Measurements from ENCODE around the gene ATF6B.

The ATF6B gene

GRCh38 chr6:32132110-32132509 lies 4.1 kb upstream of the ATF6B start:
- no peak for DNase-seq (ENCODE audit: low read depth in 4 of 4, low spot score in 1 of 4)

- DNase-seq (ENCODE audit: low read depth in 4 of 4, low spot score in 1 of 4), result no peak
Observed at GRCh38 chr6:32131439-32131948, 3.4 kb upstream of the ATF6B start.

DNA sequence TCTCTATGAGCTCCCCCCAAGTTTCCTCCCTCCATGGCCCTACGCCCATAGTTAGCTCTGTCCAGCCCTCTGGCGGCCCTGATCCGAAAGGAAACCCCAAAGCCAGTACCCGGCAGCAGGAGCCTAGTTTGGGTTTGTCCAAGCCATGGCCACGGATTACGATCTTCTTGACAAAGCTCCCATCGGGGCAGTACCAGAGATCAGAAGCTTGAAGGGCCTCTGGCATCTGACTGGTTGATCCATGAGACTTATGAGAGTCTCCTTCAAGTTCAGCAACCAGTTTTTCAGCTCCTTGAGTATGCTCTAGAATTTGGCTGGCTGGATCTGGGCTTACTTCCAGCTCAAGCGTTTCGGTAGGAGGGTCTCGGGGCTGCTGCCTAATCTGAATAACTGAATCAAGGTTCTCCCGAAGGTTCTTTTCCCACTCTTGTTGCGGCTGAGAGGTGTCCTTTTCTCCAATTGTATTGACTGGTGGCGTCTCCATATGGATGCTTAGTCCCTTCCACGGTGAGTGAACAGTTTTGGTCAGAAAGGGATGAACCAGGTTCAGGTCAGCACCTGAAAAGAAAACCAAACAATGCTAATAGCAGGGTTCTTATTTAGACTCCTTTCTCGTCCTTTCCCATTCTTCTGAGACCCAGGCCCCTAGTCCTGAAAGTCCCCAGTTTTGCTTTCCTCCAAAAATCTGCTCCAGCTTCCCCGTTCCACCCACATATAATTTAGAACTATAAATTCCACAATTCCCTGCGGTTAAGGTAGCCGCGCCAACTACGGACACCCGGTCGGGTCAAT lies 1.4 kb upstream of the ATF6B start:
- DNase-seq (ENCODE audit: low read depth in 4 of 4, low spot score in 1 of 4), result no peak

DNA sequence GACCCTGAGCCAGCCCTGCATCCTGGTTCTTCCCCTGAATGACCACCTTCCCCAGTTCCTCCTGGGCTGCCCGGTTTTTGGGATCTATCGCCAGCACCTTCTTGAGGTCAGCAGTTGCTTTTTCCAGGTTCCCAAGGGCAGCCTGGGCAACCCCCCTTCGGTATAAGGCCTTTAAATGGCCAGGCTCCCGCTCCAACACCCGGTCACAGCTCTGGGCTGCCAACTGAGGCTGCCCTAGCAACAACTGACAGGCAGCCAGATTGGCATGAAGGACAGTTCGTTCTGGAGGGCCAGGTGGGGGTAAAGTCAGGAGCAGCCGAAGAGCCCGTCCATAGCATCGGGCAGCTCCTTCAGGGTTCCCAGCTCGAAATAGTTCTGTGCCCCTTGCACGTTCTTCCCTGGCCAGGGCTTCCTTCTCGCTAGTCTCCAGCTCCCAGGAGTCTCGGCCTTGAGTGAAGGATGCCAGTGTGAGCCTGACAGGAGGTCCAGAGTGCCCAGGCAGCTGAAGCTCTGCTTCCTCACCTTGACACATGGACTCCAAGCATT lies 778 bp upstream of the ATF6B start:
- DNase-seq (ENCODE audit: low read depth in 4 of 4, low spot score in 1 of 4), result no peak

- no peak for DNase-seq (ENCODE audit: low read depth in 4 of 4, low spot score in 1 of 4)
Observed at GRCh38 chr6:32127409-32127716, 683 bp downstream of the ATF6B start.

- no peak for DNase-seq (ENCODE audit: low read depth in 4 of 4, low spot score in 1 of 4)
Observed at GRCh38 chr6:32126880-32127279, 1.2 kb downstream of the ATF6B start.

GRCh38 chr6:32123681-32124080 lies 4.4 kb downstream of the ATF6B start:
- DNase-seq (ENCODE audit: low read depth in 4 of 4, low spot score in 1 of 4), result no peak

DNA sequence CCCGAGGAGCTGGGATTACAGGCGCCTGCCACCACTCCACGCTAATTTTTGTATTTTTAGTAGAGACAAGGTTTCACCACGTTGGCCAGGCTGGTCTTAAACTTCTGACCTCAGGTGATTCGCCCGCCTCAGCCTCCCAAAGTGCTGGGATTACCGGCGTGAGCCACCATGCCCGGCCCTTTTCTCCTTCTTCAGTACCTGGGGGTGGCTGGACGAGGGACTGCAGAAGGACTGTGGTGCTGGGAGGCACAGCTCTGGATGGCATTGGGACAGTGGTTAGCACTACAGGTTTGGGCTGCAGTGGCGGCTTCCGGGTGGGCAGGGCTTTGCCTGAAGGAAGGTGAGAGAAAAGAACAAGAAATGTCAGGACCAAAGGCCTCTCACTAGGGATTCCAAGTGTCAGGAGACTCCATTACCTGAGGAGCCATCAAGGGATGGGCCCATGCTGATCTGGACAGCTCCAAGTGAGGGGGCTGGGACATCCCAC lies 7.4 kb downstream of the ATF6B start:
- DNase-seq (ENCODE audit: low read depth in 4 of 4, low spot score in 1 of 4), result no peak

GRCh38 chr6:32118782-32119628 lies 9.0 kb downstream of the ATF6B start:
- peak in 2 of 4 experiments; percentile 50 to 59 for DNase-seq (ENCODE audit: low read depth in 4 of 4, low spot score in 1 of 4)

DNA sequence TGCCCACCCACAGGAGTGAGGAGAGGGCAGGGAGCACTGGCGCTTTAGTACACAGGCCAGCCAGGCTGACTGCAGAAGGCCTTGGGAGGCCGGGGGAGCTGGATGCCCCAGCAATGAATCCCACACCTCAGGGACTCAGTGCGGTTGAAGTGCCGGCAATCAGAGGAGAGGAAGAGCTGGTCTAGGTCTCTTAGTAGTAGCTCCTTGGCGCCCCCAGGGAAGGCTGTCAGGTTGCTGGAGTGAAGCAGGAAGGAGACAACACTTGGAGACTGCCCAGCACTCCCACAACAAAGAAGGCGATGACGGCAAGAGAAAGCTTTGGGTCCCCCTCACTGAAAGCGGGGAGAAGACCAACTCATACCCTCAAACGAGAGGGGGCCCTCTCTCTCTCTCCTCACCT lies 10.6 kb downstream of the ATF6B start:
- no peak for DNase-seq (ENCODE audit: low read depth in 4 of 4, low spot score in 1 of 4)

DNA sequence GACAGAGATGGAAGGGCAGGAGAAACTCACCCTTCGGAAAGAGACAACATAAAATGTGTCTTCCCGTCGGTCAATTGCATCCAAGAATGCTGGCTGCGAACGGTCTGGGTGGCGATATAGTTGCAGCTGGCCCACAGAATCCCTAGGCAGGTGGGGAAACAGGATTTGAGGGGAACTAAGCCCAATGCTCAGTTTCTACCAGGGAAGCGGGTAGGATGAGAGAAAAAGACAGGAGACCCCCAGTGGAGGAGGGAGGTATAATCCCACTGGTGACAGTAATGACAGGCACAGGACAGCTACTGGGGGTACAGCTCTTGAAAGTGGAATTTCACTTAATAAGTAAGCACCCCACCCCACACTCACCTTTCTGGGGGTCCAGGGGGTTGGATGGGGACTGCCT lies 11.4 kb downstream of the ATF6B start:
- DNase-seq (ENCODE audit: low read depth in 4 of 4, low spot score in 1 of 4), result no peak

DNA sequence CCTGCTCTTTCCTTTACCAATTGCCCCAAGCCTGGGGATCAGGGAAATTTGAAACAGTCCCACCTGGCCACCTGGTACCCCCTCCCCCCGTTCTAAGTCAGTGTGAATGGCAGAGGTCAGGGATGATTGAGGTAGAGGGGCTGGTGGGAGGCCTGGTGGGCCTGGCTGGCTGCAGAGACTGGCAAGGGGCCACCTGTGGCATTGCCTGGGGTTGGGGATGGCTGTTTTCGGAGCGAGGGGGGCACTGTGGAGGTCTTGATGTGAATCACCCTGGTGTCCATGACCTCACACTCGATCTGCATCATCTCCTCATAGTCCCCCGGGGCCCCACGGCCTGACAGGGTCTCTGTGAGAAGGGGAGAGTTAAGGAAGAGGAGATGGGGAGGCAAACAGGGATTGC lies 12.4 kb downstream of the ATF6B start:
- no peak for DNase-seq (ENCODE audit: low read depth in 4 of 4, low spot score in 1 of 4)

DNA sequence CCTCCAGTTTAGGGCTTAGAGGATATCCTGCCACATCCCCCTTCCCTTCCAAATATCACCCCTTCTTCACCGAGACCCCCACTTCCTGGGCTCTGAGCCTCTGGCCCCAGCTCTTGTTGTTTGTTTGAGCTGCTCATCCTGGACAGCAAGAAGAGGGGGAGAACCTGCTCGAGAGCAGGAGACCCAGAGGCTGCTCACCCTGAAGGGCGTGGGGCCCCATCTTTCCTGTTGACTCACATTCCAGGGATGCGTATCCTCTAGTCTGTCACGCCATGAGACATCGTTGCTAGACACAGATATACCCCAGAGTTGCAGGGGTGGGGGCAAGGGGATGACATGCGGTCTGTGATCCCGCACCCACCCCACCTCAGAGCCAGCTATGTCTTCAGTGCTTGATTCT lies 13.2 kb downstream of the ATF6B start:
- no peak for DNase-seq (ENCODE audit: low read depth in 4 of 4, low spot score in 1 of 4)

DNA sequence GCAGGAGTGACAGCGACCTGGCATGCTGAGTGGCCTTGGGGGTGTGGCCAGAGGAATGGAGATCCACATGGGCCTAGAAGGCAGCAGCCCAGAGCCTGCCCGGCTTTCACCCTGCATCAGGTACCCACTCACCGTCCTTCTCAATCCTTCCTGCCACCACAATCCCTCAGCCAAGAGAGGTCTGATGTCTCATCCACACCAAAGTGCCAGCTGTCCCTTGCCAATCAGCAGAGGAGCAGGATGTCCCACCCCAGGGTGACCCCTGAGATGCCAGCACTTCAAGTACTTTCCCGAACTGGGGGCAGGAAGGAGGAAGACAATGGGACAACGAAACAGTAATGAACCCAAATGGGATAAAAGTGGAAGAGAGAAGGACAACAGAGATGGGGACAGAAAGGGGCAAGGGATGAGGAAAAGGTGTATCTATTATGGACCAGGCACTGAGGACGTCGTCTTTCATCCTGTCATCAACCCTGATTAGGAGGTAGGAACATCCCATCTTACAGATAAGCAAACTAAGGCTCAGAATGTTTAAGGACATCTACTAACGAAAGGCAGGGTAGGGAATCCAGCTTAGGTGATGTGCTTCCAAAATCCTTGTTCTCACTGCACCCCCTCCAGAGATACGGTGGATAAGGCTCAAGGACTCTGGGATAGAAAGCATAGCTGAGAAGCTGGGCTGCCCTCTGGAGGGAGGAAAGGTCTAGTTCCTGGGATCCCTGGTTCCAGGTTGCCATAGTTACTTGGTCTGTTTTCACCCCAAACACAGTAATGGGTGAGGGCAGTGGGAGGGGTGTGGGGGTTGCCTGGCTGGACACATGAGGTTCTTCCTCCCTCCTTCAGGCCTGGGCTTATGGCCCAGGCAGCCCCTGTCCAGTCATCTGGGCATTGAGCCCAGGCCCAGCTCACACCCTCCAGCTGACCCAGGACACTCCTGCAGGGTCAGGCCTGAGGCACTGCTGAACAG lies 14.4 kb downstream of the ATF6B start:
- no peak for DNase-seq (ENCODE audit: low read depth in 4 of 4, low spot score in 1 of 4)

DNA sequence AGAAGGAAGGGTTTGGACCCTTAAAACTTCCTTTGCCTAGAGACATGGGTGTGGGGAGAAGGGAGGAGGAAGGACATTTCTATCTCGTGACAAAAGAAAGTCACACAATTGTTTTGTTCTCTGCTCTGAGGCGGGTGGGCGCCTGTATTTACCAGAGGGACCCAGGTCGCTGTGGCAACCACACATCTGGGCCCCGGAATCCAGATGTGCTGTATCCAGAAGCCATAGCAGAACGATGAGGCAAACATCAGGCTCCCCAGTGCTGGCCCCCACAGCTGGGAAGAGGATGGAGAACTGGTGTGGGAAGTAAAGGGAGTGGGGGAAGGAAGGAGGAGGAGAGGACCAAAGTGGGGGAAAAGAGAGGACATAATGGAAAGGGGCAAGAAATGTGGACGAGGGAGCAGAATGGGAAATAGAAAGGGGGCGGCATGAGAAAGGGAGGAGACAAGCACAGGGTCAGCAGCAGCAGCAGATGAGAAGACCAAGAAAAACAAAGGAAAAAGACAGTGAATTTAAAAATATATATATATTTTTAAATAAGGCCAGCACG lies 15.5 kb downstream of the ATF6B start:
- DNase-seq (ENCODE audit: low read depth in 4 of 4, low spot score in 1 of 4), result no peak

DNA sequence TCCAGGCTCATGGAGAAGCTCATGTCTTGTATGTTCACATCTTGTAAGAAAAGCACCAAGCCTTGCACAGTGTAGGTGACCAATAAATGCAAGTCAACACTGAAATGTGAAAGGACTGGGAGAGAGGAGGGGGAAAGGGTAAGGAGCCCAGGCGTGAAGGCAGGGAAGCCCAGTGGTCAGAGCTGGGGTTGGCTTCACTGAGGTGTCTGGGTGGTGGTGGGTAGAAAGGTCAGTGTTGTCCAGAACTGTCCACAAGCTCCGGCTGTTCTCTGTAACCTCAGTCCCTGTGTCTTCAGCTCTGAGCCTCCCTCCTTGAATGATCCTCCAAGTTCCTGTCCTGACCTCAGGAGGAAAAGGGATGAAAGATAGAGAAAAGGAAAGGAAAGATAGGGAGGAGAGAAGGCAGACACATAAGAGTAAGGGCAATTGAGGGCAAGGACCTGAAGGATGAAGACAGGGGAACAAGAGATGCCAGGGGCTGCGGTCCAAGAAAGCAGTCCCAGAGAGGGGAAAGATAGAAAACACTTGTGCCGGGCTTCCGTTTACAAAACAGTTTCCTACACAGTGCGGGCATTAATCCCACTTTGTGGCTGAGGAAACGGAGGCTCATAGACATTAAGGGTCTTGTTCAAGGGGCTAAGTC lies 16.5 kb downstream of the ATF6B start:
- no peak for DNase-seq (ENCODE audit: low read depth in 4 of 4, low spot score in 1 of 4)

DNA sequence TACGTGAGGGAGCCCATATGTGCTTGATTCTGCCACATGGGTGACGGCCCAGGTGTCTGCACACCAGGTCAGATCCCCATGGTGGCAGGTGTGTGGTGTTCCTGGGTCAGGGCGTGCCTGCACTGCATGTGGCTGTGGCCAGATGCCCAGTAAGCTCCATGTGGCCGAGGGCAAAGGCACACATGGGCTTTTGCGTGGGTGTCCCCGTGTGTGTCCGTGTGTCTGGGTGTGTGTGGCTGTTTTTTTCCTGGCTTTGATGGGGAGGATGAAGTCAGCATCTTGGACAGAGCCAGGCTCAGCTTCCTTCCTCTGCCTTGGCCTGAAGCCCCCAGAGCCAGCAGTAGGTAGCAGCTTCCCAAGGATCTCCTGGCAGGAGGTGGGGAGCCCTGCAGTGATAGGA lies 17.4 kb downstream of the ATF6B start:
- no peak for DNase-seq (ENCODE audit: low read depth in 4 of 4, low spot score in 1 of 4)

- DNase-seq (ENCODE audit: low read depth in 4 of 4, low spot score in 1 of 4), result no peak
Observed at GRCh38 chr6:32109765-32110160, 18.3 kb downstream of the ATF6B start.

- no peak for DNase-seq (ENCODE audit: low read depth in 4 of 4, low spot score in 1 of 4)
Observed at GRCh38 chr6:32109114-32109764, 18.8 kb downstream of the ATF6B start, which contains the start of gene TNXB. TSS of gene TNXB (minus strand) at chr6:32109338. CDS start at chr6:32098198, 11,140 bp downstream.

All from stimulated activated CD4-positive, alpha-beta T cell treated with anti-CD3 and anti-CD28 coated beads, Interleukin-1b, Interleukin-23, amount 100 ng/mL, for 24 hours (primary cell).